GDM1 (cell line): Measurements from ENCODE around the gene PRKAR1B.

ENCODE experiments used
- DNase-seq: peaks from one replicate; lab custom pipeline; 2025; lab: John Stamatoyannopoulos, UW

The PRKAR1B gene

DNA sequence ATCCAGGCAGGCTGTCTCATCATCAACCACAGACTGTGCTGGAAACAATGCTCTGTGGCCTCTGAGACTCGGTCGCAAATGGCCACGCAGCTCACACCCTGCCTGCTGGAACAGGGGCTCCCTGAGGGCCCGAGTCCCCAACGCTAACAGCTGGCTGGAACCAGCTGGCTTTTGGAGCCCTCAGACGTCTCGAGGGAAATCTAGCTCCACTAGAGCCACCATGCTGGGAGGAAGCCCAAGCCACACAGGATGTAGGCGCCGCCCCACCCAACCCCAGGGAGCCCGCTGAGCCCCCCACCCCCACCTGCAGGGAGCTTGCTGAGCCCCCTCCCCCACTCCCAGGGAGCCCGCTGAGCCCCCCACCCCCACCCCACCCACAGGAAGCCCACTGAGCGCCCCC lies 186.1 kb downstream of the PRKAR1B start:
- no peak for DNase-seq

DNA sequence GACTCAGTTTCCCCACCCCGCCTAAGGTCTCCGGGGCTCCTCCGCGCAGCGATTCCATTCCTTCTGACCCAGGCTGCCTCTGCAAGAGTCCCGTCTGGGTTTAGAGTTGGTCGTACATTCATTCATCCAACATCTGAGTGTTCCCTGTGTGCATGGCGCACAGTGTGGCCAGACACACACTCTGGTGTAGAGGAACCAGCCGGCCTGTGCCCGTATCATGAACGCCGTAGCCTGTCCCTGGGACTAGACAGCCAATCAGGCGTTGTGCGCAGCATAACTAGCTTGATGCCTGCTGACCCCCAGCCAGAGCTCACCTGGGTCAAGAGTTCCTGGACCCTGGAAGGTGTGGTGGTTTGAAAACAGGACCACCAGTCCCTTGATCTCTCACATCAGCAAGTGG lies 186.5 kb downstream of the PRKAR1B start:
- DNase-seq = no peak

DNA sequence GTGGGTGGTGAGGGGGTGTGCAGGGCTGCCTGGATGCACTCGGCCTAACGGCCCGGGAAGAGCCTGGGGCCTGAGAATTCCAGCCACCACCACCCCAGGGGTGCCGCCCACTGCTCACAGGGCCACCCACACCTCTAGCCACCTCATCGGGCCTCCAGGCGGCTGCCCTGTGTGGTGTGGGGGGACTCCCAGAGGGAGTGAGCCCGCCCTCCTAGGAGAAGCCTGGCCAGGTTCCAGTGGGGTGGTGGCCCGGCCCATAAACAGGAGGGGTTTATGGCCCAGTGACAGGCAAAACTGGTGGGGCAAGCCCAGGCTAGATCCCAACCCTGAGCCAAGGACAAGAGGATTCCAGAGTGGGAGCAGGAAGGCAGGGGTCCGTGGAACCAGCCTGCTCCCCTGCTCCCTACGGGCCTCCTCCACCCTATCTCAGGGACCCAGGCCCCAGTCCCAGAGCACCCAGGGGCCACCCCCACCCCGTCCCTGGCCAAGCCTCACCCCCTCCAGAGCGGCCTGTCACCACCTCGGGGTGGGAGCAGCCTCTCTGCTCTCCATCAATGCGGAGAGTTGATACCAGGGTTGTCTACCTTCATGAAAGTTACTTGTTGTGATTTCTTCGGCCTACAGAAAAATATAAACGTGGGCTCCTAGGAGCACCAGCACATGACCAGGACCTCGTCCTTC lies 187.2 kb downstream of the PRKAR1B start:
- DNase-seq = no peak

DNA sequence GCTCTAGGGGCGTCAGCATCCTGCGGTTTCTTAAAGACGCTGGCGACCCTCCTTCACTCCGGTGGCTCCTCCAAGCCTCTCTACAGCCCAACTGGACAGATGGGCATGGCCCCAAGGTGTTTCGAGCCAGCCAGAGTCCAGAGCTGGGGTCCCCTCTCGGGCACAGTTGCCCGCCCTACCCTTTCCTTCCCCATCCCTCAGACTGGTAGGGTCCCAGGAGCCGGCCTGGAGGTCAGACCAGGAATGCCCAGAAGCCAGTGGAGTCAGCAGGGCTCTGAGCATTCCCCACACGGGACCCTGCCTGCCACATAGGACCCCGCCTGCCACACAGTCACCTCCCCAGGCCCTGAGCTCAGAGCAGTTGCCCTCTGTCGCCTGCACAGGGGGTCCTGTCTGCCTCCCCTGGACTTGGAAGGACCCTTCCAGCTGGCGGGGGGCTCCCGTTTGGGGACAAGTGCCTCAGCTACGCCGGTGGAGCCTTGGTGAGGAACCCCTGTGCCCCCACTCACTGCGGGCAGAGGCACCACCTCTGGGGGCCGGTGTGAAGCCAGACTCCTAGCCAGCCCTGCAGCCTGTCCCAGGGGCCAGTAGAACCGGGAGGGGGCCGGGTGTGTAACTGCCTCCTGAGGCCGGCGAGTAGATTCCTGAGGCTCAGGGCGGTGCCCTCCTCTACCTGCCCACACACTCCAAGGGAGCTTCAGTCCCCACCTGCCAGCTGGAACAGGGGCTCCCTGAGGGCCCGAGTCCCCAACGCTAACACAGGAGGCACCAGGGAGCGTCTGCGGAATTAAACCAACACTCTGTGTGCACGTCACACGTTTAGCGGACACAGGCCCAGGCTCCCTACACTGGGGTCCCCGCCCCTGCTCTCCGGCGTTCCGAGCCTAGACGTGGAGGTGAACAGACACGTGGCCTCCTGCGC lies 188.1 kb downstream of the PRKAR1B start:
- no peak for DNase-seq

DNA sequence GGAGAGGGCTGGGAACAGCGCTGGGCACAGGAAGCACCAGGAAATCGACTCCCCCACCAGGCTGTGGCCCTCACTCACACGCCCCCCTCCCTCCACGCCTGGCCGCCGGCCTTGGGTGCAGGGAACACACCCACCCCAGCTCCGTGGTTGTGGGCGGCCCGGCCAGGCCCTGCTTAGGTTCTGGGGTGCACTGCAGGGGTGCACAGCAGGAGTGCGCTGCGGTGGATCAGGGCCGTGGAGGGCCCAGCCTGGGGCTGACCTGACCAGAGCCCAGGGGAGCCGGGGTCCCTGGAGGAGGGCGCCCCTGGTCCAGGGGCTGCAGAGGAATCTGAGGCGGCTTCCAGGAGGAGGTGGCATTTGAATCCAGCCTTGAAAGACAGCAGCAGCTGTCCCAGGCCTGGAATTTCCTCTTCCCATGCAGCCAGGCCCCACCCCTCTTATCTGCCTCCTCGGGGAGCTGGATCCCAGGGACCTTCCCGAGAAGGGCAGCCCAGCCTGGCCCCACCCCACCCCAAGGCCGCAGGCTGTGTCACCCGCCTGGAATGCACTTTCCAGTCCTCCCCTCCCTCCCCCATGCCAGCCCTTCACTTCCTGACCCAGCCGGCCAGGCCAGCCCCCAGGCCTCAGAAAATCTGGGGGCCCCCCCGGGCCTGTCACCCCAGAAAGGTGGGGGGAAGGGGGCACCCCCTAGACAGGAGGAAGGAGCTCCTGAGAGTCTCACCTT lies 189.0 kb downstream of the PRKAR1B start:
- no peak for DNase-seq

DNA sequence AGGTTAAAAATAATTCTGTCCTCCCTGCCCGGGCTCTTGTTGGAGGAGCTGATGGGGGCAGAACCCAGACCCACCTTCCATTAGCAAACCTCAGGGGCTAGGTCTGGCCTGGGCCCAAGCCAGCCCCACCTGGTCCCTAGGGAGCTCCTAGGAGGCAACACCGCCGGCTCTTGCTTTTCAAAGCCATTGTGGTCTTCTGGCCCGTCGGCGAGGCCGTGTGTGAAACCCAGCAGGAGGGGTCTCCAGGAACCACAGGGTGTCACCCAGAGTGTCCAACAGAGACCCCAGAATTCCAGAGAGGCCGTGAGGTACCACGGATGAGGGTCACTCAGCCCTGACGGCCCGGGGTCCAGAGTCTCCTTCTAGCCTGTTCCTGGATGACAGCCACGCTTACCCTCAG lies 190.8 kb downstream of the PRKAR1B start:
- no peak for DNase-seq

DNA sequence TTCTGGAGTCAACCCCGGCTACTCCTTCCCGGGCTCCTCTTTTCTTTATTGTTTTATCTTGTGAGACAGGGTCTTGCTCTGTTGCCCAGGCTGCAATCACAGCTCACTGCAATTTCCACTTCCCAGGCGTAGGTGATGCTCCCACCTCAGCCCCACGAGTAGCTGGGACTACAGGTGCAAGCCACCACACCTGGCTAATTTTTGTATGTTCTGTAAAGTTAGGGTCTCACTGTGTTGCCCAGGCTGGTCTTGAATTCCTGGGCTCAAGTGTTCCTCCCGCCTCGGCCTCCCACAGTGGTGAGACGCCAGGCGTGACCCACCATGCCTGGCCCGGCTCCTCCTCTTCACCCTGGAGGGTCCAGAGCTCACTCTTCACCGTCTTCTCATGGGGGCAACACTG lies 192.1 kb downstream of the PRKAR1B start:
- DNase-seq = no peak

DNA sequence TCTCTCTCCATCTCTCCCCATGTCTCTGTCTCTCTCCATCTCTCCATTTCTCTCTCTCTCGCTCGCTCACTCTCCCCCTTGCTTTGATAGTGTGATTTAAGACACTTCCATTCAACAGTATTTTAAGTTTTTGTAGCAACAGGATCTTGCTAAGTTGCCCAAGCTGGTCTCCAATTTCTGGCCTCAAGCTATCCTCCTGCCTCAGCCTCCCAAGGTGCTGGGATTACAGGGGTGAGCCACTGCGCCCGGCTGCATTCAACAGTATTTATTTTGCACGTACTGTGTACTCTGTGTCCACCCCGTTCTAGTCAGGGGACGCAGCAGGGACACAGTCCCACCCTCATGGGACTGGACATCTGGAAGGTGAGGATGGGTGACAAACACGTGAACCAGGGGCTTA lies 193.0 kb downstream of the PRKAR1B start:
- DNase-seq = no peak

DNA sequence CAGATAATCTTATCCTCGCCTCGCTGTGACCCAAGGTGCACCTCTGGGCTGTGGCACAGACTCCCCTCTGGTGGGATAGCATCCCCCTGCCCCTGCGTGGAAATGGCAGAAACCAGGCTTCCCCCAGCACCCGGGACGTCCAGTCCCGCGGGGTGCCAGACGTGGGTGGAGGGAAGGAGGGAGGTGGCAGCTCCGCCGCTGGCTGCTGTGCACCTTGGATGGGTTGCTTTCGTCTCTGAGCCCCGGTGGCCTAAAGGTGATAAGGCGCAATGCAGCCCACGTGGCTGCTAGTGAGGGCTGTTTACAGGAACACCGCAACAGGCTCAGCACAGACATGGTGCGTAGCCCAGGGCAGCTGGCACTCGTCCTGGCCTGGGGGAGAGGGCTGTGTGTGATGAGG lies 193.8 kb downstream of the PRKAR1B start:
- DNase-seq = no peak

DNA sequence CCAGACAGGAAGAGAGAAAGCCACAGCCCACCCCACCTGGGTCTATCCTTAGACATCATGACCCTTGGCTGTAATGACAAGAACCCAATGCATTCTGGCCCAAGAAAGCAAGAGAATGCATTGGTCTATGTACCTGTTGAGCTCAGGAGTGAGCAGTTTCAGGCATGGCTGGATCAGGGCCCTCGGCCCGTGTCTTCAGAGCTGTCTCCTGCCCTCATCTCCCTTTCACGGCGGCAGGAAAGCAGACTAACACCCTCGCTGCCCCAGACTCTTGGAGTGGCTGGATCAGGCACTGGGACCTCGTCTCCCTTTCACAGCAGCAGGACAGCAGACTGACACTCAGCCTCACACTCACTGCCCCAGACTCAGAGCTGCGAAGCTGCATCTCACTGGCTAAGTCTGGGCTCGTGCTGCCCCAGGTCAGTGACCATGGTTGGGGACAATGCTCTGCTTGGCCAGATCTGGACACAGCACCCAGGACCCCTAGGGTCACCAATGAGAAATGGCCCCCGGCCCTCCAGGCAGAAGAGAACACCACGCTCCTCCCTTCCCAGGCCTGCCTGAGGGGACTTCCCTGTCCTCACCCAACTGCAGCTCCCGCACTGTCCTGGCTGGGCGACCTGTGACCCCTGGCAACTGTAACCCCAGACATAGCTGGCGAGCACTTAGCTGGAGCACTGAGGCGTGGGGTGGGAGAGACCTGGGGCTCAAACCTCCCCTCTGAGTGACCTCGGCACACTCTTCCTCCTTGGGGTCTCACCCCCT lies 194.5 kb downstream of the PRKAR1B start:
- DNase-seq = no peak

DNA sequence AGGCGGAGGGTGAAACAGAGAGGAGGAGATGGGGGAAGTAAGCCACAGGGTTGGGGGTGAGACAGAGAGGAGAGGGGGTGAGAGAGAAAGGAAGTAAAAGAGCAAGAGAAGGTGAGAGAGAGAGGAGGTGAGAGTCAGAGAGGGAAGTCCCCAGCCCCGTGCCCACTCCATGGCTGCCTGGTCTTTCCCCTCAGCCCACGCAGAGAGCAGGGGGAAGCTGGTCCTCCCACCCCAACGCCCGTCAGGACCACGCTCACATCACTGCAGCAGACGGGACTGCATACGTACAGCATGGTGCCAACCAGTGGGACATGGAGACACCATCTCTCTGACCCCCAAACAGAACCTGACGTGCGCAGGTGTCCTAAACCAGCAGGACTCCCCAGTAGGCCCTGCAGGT lies 195.3 kb downstream of the PRKAR1B start:
- DNase-seq = no peak

DNA sequence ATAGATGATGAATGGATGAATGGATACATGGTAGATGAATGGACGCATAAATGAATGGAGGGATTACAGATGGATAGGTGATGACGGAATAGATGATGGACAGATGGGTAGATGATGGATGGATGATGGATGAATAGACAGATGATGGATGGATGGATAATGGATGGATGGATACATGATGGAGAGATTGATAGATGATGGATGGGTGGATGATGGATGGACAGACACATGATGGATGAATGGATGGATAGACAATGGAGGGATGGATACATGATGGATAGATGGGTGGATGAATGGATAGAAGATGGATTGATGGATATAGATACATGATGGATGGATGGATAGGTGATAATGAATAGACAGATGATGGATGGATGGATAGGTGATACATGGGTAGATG lies 198.6 kb downstream of the PRKAR1B start:
- DNase-seq = no peak

DNA sequence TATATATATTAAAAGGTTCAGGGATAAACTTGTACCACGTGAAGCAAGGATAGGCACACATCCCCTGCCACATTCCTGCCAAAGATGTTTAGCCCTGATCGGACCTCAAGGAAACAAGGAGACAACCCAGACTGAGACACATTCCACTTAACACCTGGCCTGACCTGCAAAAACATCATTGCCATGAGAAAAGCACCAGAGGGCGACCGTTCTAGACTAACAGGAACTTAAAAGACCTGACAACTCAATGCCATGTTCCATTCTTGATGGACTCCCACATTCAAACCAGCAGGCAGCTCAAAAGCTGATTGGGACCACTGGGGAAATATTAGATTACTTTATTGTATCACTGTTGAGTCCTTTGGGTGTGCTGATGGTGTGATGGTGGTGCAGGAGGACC lies 199.4 kb downstream of the PRKAR1B start:
- DNase-seq = no peak

DNA sequence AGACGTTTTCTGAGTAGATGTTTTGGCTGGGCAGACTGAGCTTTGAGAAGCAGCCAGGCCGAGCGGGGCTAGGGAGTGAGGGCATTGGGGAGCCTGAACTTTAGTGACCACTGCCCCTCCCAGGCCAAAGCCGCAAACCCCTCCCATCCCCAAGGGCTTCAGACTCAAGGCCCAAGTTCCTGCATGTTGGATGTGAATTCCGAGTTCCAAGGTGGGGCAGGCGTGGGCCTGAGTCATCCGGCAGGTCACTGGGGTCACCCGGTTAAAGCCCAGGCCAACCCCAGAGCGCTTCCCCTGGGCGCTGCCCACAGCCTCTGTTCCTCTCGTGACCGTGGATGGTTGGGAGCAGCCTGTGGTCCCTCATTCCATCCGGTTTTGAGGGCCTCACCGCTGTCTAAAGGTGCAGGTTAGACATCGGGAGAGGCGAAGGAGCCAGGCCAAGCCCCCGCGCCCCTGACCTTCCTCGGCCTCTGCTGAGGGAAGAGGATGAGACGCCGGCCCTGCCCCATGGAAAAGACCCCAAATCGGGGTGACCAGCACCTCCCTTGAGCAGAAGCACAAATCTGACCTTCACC lies 200.5 kb downstream of the PRKAR1B start:
- DNase-seq = no peak

DNA sequence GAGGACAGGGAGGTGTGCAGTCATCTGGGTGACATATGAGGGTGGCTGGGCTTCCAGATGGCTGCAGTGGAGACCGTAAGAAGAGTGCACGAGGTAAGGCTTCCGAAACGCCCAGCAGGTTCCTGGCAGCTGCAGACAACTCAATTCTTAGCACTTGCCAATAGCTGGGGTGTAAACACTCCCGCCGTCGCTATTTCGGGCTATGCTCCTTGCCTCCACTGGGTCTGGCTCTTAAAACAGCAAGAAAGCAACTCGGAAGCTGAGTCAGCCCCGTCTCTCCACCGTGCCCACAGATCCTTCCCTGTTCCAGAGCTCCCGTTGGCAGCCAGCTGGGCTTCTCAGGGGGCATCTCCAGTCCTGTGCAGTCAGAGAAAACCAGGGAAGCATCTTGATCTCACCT lies 201.3 kb downstream of the PRKAR1B start:
- no peak for DNase-seq

DNA sequence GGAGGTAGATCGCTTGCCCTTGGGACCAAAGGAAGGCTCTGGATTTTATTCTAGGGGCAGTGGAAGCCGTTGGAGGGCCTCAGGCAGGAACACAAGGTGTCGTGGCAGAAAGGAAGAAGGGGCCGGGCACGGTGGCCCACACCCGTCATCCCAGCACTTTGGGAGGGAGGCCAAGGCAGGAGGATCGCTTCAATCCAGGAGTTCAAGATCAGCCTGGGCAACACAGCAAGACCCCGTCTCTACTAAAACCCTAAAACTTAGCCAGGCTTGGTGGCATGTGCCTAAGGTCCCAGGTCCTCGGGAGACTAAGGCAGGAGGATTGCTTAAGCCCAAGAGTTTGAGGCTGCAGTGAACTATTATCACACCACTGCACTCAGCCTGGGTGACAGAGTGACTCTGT lies 202.3 kb downstream of the PRKAR1B start:
- DNase-seq = no peak

DNA sequence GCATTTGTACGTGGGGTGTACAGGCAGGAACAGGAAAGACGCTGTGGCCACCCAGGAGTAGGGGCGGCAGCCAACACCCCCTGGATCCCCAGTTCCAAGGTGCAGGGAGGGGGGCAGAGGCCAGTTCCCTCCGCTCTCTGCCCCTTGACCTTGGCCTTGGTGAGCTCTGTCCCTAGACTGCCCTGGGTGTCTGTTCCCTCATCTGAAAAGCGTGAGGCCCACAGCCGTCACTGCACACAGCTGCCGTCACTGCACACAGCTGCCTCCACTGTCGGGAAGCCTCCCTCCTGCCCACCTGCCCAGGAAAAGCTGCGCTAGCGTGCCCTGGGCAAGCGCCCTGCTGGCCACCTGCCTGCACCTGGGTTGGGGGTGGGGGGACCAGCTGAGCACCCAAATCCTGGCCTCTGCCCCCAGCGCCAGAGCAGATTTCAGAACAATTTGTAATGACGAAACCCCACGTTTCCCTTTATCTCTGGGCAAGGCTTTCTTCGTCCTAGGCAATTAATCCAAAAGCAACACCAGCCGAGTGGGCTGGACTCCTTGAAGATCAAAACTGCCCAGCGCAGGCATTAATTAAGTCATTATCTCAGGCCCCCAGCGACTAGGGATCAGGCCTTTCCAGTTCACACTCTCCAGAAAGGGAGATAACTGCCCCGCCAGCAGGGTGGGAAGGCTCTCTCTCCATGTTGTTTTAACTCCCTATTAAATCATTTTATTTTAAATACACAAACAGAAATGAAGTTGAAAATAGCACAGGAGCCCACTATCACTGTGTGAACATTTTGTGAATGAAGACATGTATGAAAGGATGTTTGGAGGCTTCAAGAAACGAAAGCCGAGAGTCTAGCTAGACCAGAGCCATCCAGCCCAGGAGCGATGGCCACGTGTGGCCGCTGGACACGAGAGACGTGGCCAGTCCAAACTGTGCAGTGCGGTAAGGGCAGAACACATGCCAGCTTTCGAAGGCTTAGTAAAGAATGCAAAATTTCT lies 203.4 kb downstream of the PRKAR1B start:
- no peak for DNase-seq

DNA sequence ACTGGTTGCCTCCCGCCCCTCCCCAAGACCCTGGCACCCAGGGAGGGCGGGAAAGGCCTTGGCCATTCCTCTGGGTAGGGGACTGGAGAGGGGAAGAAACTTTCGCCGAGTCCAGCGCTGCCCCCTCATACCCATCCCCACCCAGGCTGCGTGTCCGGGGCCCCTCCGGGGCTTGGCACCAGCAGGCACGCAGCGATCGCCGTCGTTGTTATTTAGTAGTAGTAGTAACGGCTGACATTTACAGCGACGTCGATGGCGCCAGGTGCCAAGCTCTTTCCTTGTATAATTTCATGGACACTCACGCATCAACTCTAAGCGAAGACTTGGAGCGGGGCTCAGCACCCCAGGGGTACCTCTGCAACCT lies 204.1 kb downstream of the PRKAR1B start:
- no peak for DNase-seq

DNA sequence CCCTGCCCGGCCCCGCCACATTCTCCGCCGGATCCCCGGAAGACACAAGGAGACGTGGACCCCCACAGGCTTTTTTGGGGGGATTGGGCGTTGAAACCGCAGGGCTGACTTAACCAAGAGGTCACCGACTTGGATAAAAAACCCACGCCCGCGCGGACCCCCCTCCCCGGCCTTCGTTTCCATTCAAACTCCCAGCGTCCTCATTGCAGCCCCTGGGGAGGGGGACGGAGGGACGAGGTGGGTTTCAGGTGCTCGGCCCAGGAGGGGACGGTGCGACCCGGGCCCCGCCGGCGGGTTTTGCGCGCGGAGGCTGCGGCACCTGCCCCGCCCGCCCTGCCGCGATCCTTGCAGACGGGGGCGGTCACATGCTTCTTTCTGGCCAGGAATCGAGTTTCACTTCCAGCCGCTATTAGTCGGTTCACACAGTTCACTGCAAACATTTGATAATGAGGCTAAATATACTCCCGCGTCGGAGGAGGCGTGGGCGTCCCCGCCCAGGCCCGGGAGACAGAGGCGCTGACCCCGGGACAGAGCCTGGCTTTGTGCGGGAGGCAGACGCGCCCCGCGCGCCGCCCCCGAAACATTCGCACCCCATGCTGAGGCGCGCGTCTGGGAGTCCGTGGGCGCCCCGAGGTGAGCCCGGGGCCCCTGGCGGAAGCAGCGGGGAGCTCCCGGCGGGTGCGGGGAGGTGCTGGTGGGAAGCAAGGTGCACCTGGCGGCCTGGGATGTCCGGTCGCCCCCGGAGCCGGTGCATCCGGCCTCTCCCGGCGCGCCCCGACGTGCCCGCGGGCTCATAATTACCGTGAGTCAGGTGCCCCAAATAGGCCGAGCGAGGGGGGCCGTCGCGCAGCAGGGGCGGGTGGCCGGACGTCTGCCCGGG lies 204.8 kb downstream of the PRKAR1B start:
- DNase-seq = no peak
